Left lobe of liver (tissue), 2 donors: Measurements from ENCODE around the gene TATDN2. TPM values are rescaled to one million over a fixed set of nuclear protein-coding genes. Genes with fewer than 3 reads are reported as not detected.

Experiments used
- ATAC-seq: fragments of 200-7000 bp; cut with Tn5 transposase; one replicate; pipeline ENCODE4 v1.9.1; 2020; ENCODE audit warnings: mild to moderate bottlenecking, moderate library complexity
- DNase-seq: peaks from one replicate; pipeline ENCODE4 v3.0.0-alpha.2; 2020; ENCODE audit warnings: low spot score
- total RNA-seq: library from RNA; stranded (reverse); gene quantifications from one replicate; pipeline ENCODE4 v1.2.1, GENCODE V29; 2021
- donor health status: DM: no; HTN: no; CAD: no; lungs with moderate emphysema.
- donor health status: DM: no; HTN: yes; CAD: no.

TATDN2 gene
- total RNA-seq, 1 donor from 2014 or later = 12.9 TPM

- DNase-seq (no peak), ATAC-seq (no peak)
Measured at GRCh38 chr3:10234526-10235230, 13.6 kb upstream of the TATDN2 start.

- ATAC-seq = no peak
- no peak for DNase-seq
Measured at GRCh38 chr3:10235551-10235950, 12.7 kb upstream of the TATDN2 start.

GRCh38 chr3:10238345-10239183 lies 9.7 kb upstream of the TATDN2 start:
- ATAC-seq (no peak), DNase-seq (no peak)

GRCh38 chr3:10240799-10241198 lies 7.5 kb upstream of the TATDN2 start:
- DNase-seq (no peak), ATAC-seq (peak; percentile 17)

- ATAC-seq = peak; percentile 39
- no peak for DNase-seq
Measured at GRCh38 chr3:10242182-10243065, 5.8 kb upstream of the TATDN2 start.

GRCh38 chr3:10244009-10244408 lies 4.2 kb upstream of the TATDN2 start:
- ATAC-seq = no peak
- no peak for DNase-seq

- DNase-seq = no peak
- no peak for ATAC-seq
Measured at GRCh38 chr3:10245081-10245712, 3.1 kb upstream of the TATDN2 start.

GRCh38 chr3:10247679-10248183 lies 528 bp upstream of the TATDN2 start:
- no peak for DNase-seq
- no peak for ATAC-seq

- DNase-seq (no peak), ATAC-seq (no peak)
Measured at GRCh38 chr3:10248984-10249748, 907 bp downstream of the TATDN2 start.

- ATAC-seq (no peak), DNase-seq (no peak)
Measured at GRCh38 chr3:10249833-10250232, 1.6 kb downstream of the TATDN2 start.

GRCh38 chr3:10251006-10251405 lies 2.7 kb downstream of the TATDN2 start:
- ATAC-seq (no peak), DNase-seq (no peak)

- DNase-seq (no peak), ATAC-seq (peak; percentile 59)
Measured at GRCh38 chr3:10253731-10254130, 5.5 kb downstream of the TATDN2 start.

GRCh38 chr3:10255835-10256234 lies 7.6 kb downstream of the TATDN2 start:
- ATAC-seq (no peak), DNase-seq (no peak)

GRCh38 chr3:10259036-10259435 lies 10.8 kb downstream of the TATDN2 start:
- no peak for ATAC-seq
- DNase-seq = no peak

GRCh38 chr3:10259798-10260197 lies 11.5 kb downstream of the TATDN2 start:
- DNase-seq (no peak), ATAC-seq (no peak)

- no peak for ATAC-seq
Measured at GRCh38 chr3:10260211-10260701, 12.0 kb downstream of the TATDN2 start.

GRCh38 chr3:10262027-10262426 lies 13.8 kb downstream of the TATDN2 start:
- ATAC-seq = no peak

More at GRCh38 chr3:10260211-10260701, 12.0 kb downstream of the TATDN2 start:
- no peak for DNase-seq

GRCh38 chr3:10263646-10264363 lies 15.5 kb downstream of the TATDN2 start:
- peak; percentile 74 for ATAC-seq
- DNase-seq = no peak

More at GRCh38 chr3:10262027-10262426, 13.8 kb downstream of the TATDN2 start:
- no peak for DNase-seq

GRCh38 chr3:10265833-10266232 lies 17.6 kb downstream of the TATDN2 start:
- DNase-seq (no peak), ATAC-seq (peak; percentile 70)
